Measurements from ENCODE around the gene RFTN2.

DNA sequence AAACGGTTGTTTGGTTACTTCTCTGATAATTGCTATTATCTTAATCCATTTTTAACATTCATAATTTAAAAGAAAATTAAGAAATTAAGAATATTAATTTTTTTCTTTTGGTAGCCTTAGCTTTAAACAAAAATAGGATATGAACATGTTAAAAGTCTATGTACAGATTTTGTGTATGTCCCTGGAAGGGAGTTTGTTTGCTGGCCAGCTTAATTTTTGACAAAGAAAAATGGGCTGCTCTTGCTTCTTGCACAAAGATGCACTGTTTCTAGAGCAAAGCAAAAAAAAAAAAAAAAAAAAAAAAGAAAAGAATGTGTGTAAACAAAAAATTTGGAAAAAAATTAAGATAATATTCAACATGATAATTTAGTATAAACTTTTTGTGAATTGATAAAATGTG is 1.3 kb downstream of the RFTN2 start:
- TF ChIP-seq, protein P1, sequence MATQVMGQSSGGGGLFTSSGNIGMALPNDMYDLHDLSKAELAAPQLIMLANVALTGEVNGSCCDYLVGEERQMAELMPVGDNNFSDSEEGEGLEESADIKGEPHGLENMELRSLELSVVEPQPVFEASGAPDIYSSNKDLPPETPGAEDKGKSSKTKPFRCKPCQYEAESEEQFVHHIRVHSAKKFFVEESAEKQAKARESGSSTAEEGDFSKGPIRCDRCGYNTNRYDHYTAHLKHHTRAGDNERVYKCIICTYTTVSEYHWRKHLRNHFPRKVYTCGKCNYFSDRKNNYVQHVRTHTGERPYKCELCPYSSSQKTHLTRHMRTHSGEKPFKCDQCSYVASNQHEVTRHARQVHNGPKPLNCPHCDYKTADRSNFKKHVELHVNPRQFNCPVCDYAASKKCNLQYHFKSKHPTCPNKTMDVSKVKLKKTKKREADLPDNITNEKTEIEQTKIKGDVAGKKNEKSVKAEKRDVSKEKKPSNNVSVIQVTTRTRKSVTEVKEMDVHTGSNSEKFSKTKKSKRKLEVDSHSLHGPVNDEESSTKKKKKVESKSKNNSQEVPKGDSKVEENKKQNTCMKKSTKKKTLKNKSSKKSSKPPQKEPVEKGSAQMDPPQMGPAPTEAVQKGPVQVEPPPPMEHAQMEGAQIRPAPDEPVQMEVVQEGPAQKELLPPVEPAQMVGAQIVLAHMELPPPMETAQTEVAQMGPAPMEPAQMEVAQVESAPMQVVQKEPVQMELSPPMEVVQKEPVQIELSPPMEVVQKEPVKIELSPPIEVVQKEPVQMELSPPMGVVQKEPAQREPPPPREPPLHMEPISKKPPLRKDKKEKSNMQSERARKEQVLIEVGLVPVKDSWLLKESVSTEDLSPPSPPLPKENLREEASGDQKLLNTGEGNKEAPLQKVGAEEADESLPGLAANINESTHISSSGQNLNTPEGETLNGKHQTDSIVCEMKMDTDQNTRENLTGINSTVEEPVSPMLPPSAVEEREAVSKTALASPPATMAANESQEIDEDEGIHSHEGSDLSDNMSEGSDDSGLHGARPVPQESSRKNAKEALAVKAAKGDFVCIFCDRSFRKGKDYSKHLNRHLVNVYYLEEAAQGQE (IDR thresholded peaks at IDR 0.05; ENCODE audit: insufficient read depth in 1 of 2, low read depth in 2 of 2, low read length in 2 of 2) = no peak
- TF ChIP-seq POLR2AphosphoS5 (IDR thresholded peaks at IDR 0.05; ENCODE audit: low read depth, low read length) = no peak
